Activated CD8-positive, alpha-beta T cell treated with anti-CD3 and anti-CD28 coated beads for 36 hours (primary cell): ENCODE results near the gene RBM15B. TPM values are rescaled to one million over a fixed set of nuclear protein-coding genes. Genes with fewer than 3 reads are reported as not detected.

Experiments
- ATAC-seq: fragments of 200-7000 bp; cut with Tn5 transposase; one replicate; pipeline ENCODE4 v1.10.0; 2021; ENCODE audit warnings: mild to moderate bottlenecking, moderate library complexity
- CTCF ChIA-PET: fragments of 350-600 bp; sonication (Branson Sonifier 250); formaldehyde crosslinking; loops from one replicate; lab custom pipeline; 2021; ENCODE audit warnings: antibody characterized with exemption; lab: Charles Lee
- POLR2A ChIA-PET: fragments of 350-600 bp; sonication (Branson Sonifier 250); formaldehyde crosslinking; loops from one replicate; lab custom pipeline; 2021; ENCODE audit warnings: antibody characterized with exemption; lab: Charles Lee
- DNase-seq: peaks from one replicate; pipeline ENCODE4 v3.0.0-alpha.2; 2020
- H3K27ac Mint-ChIP-seq: one replicate; pipeline ENCODE4 v1.8.0; 2021; ENCODE audit warnings: mild to moderate bottlenecking, mixed read lengths
- H3K27me3 Mint-ChIP-seq: one replicate; pipeline ENCODE4 v1.8.0; 2021; ENCODE audit warnings: mixed read lengths
- H3K36me3 Mint-ChIP-seq: one replicate; pipeline ENCODE4 v1.8.0; 2021; ENCODE audit warnings: low read depth, mixed read lengths
- H3K4me1 Mint-ChIP-seq: one replicate; pipeline ENCODE4 v1.8.0; 2021; ENCODE audit warnings: low read depth, mixed read lengths
- H3K4me3 Mint-ChIP-seq: one replicate; pipeline ENCODE4 v1.8.0; 2021; ENCODE audit warnings: mild to moderate bottlenecking, moderate library complexity, mixed read lengths
- H3K9me3 Mint-ChIP-seq: one replicate; pipeline ENCODE4 v1.8.0; 2021; ENCODE audit warnings: mixed read lengths
- CTCF ChIP-seq: fragments of 200-600 bp; IDR thresholded peaks from one replicate; pipeline ENCODE4 v1.8.0; 2022; ENCODE audit warnings: antibody characterized with exemption, mild to moderate bottlenecking
- intact Hi-C: fragments of 100-400 bp; cut with micrococcal nuclease; formaldehyde crosslinking; loops from one replicate; pipeline ENCODE4 v1.10.0; 2022
- total RNA-seq, 2 experiments: library from RNA; stranded (reverse); gene quantifications; one replicate each; pipeline ENCODE4 v1.2.3, GENCODE V29; 2021

RBM15B gene
- total RNA-seq, 2 experiments from 2014 or later: 20.8 to 20.9 TPM

DNA sequence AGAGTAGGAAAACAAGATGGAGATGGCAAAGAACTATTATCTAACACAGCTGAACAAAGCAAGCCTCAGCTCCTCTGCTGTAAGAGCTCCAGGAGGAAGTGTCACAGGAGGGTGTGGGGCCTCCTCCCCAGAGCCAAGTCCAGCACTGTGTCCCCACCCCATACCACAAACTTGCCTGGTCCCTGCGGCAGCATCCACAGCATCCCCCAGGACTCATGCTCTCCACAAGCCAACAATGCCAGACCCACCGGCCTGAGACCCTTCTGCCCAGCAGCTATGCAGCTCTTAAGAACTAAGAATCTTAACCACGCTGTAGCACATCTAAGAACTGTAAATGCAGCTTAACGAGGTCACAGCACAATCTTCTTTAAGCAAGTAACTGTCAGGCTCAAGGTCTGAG lies 9.1 kb downstream of the RBM15B start:
- H3K27ac Mint-ChIP-seq: peak overlapping the region; percentile 65
- ATAC-seq: no peak
- no peaks in the 10 kb centered on the region for H3K27me3 Mint-ChIP-seq
- H3K9me3 Mint-ChIP-seq: no peaks in the 10 kb centered on the region
- ChIA-PET CTCF (interaction anchor here (1.5 kb wide), 1 partner anchor 34 kb away, joined by 5 read pairs; no protein-coding TSS in a partner anchor), POLR2A (no interaction called here)
- H3K4me1 Mint-ChIP-seq: peaks cover 25% of the 10 kb centered on the region
- intact Hi-C loops: no loop called here
- H3K36me3 Mint-ChIP-seq: peaks cover 44% of the 10 kb centered on the region
- H3K4me3 Mint-ChIP-seq: no peak overlapping the region
- no peak for DNase-seq
- TF ChIP-seq CTCF: no peak

- Mint-ChIP-seq H3K4me3 (no peak overlapping the region), H3K27ac (peak overlapping the region; percentile 43), H3K9me3 (no peaks in the 10 kb centered on the region), H3K4me1 (peaks cover 17% of the 10 kb centered on the region), H3K27me3 (no peaks in the 10 kb centered on the region), H3K36me3 (peaks cover 36% of the 10 kb centered on the region)
- no peak for TF ChIP-seq CTCF
- intact Hi-C loops: no loop called here
- no peak for DNase-seq
- no peak for ATAC-seq
- CTCF ChIA-PET: interaction anchor here (1.0 to 1.3 kb wide), 2 partner anchors 33 to 97 kb away, joined by 3 read pairs; no protein-coding TSS in a partner anchor
- POLR2A ChIA-PET: interaction anchor here (1.3 kb wide), 1 partner anchor 13 kb away, joined by 3 read pairs; no protein-coding TSS in a partner anchor
Observed at GRCh38 chr3:51401735-51402134, 10.7 kb downstream of the RBM15B start.

GRCh38 chr3:51403675-51404074 lies 12.6 kb downstream of the RBM15B start:
- no peaks in the 10 kb centered on the region for H3K9me3 Mint-ChIP-seq
- H3K4me1 Mint-ChIP-seq: peaks cover 12% of the 10 kb centered on the region
- TF ChIP-seq CTCF: no peak
- POLR2A ChIA-PET: interaction anchor here (1.4 kb wide), 1 partner anchor 10 kb away, joined by 3 read pairs; no protein-coding TSS in a partner anchor
- no peak overlapping the region for H3K4me3 Mint-ChIP-seq
- peaks cover 36% of the 10 kb centered on the region for H3K36me3 Mint-ChIP-seq
- intact Hi-C loops: no loop called here
- CTCF ChIA-PET: interaction anchor here (1.4 to 1.7 kb wide), 2 partner anchors 13 to 31 kb away, joined by 3 to 6 read pairs; partner anchors contain the start of gene RBM15B
- ATAC-seq: no peak
- DNase-seq: no peak
- H3K27ac Mint-ChIP-seq: peak overlapping the region; percentile 80
- no peaks in the 10 kb centered on the region for H3K27me3 Mint-ChIP-seq

GRCh38 chr3:51408021-51408420 lies 16.9 kb downstream of the RBM15B start:
- ChIA-PET CTCF (interaction anchor here (0.7 to 1.5 kb wide), 5 partner anchors 15 to 262 kb away, joined by 3 to 7 read pairs (median 4); no protein-coding TSS in a partner anchor), POLR2A (interaction anchor here (0.8 kb wide), 1 partner anchor 12 kb away, joined by 3 read pairs; no protein-coding TSS in a partner anchor)
- no peak for TF ChIP-seq CTCF
- DNase-seq (no peak), ATAC-seq (no peak)
- no peaks in the 10 kb centered on the region for H3K9me3 Mint-ChIP-seq
- H3K4me1 Mint-ChIP-seq: peaks cover 15% of the 10 kb centered on the region
- intact Hi-C loops: no loop called here
- no peak overlapping the region for H3K4me3 Mint-ChIP-seq
- peaks cover 40% of the 10 kb centered on the region for H3K36me3 Mint-ChIP-seq
- no peak overlapping the region for H3K27ac Mint-ChIP-seq
- no peaks in the 10 kb centered on the region for H3K27me3 Mint-ChIP-seq

DNA sequence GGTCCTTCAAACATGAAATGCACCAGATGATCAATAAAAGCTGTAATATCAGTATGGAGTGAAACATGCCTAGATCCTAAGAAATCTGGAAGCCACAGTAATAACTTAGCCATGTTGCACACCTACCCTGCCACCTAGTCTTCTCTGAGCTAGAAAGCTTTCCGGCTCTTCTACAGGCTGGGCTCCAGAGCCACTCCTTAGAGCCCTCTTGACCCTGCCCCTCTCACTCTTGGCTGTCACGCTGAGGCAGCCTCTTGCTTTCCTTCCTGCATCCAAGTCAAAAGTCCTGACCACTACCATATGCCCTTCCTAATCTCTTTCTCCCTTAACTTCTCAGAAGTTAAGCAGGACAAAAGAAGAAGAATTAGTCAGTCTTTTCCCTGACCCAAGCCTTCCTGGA lies 17.7 kb downstream of the RBM15B start:
- ChIA-PET CTCF (interaction anchor here (0.7 to 1.8 kb wide), 4 partner anchors 19 to 93 kb away, joined by 3 to 5 read pairs (median 4); no protein-coding TSS in a partner anchor), POLR2A (no interaction called here)
- H3K27ac Mint-ChIP-seq: no peak overlapping the region
- DNase-seq: no peak
- no peak for ATAC-seq
- intact Hi-C loops: no loop called here
- no peaks in the 10 kb centered on the region for H3K27me3 Mint-ChIP-seq
- H3K4me3 Mint-ChIP-seq: no peak overlapping the region
- peaks cover 35% of the 10 kb centered on the region for H3K36me3 Mint-ChIP-seq
- peaks cover 13% of the 10 kb centered on the region for H3K4me1 Mint-ChIP-seq
- no peaks in the 10 kb centered on the region for H3K9me3 Mint-ChIP-seq
- no peak for TF ChIP-seq CTCF
